ENCODE results near the gene AWAT2.

DNA sequence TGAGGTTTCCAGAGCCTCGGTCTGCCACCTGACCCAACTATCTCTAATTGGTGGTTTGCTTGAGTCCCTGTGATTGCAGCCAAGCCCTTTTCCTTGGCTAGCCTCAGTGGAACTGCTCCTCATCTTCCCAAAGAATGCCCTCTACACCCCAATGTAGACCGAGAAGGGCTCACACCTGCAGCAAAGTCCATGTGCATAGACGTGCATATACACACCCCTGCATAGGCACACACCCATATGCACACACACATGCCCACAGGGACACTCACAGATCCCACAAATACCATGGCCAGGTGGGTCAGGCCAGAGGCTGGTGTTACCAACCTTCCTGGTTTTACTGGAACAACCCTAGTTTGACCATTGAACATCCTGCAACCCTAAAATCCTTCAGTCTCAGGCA, 332 bp downstream of the AWAT2 start:
- TF ChIP-seq OSR1 (CRISPR knock-in tag; IDR thresholded peaks at IDR 0.05), result no peak
- TF ChIP-seq RARB (CRISPR knock-in tag; IDR thresholded peaks at IDR 0.05), result no peak
- no peak for TF ChIP-seq ZFP3 (CRISPR knock-in tag; IDR thresholded peaks at IDR 0.05)
- no peak for TF ChIP-seq ZNF8 (CRISPR knock-in tag; IDR thresholded peaks at IDR 0.05)
- TF ChIP-seq, protein P1, sequence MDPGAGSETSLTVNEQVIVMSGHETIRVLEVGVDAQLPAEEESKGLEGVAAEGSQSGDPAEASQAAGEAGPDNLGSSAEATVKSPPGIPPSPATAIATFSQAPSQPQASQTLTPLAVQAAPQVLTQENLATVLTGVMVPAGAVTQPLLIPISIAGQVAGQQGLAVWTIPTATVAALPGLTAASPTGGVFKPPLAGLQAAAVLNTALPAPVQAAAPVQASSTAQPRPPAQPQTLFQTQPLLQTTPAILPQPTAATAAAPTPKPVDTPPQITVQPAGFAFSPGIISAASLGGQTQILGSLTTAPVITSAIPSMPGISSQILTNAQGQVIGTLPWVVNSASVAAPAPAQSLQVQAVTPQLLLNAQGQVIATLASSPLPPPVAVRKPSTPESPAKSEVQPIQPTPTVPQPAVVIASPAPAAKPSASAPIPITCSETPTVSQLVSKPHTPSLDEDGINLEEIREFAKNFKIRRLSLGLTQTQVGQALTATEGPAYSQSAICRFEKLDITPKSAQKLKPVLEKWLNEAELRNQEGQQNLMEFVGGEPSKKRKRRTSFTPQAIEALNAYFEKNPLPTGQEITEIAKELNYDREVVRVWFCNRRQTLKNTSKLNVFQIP (CRISPR knock-in tag; IDR thresholded peaks at IDR 0.05; ENCODE audit: borderline replicate concordance, low read depth), result no peak
- TF ChIP-seq ARNTL (CRISPR knock-in tag; IDR thresholded peaks at IDR 0.05; ENCODE audit: borderline replicate concordance, low read depth), result no peak
- TF ChIP-seq, protein P2, sequence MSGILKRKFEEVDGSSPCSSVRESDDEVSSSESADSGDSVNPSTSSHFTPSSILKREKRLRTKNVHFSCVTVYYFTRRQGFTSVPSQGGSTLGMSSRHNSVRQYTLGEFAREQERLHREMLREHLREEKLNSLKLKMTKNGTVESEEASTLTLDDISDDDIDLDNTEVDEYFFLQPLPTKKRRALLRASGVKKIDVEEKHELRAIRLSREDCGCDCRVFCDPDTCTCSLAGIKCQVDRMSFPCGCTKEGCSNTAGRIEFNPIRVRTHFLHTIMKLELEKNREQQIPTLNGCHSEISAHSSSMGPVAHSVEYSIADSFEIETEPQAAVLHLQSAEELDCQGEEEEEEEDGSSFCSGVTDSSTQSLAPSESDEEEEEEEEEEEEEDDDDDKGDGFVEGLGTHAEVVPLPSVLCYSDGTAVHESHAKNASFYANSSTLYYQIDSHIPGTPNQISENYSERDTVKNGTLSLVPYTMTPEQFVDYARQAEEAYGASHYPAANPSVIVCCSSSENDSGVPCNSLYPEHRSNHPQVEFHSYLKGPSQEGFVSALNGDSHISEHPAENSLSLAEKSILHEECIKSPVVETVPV (CRISPR knock-in tag; IDR thresholded peaks at IDR 0.05), result no peak
- TF ChIP-seq SNAI2 (CRISPR knock-in tag; IDR thresholded peaks at IDR 0.05), result no peak
- TF ChIP-seq, protein P3, sequence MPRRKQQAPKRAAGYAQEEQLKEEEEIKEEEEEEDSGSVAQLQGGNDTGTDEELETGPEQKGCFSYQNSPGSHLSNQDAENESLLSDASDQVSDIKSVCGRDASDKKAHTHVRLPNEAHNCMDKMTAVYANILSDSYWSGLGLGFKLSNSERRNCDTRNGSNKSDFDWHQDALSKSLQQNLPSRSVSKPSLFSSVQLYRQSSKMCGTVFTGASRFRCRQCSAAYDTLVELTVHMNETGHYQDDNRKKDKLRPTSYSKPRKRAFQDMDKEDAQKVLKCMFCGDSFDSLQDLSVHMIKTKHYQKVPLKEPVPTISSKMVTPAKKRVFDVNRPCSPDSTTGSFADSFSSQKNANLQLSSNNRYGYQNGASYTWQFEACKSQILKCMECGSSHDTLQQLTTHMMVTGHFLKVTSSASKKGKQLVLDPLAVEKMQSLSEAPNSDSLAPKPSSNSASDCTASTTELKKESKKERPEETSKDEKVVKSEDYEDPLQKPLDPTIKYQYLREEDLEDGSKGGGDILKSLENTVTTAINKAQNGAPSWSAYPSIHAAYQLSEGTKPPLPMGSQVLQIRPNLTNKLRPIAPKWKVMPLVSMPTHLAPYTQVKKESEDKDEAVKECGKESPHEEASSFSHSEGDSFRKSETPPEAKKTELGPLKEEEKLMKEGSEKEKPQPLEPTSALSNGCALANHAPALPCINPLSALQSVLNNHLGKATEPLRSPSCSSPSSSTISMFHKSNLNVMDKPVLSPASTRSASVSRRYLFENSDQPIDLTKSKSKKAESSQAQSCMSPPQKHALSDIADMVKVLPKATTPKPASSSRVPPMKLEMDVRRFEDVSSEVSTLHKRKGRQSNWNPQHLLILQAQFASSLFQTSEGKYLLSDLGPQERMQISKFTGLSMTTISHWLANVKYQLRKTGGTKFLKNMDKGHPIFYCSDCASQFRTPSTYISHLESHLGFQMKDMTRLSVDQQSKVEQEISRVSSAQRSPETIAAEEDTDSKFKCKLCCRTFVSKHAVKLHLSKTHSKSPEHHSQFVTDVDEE (CRISPR knock-in tag; IDR thresholded peaks at IDR 0.05), result no peak
- TF ChIP-seq, protein P4, sequence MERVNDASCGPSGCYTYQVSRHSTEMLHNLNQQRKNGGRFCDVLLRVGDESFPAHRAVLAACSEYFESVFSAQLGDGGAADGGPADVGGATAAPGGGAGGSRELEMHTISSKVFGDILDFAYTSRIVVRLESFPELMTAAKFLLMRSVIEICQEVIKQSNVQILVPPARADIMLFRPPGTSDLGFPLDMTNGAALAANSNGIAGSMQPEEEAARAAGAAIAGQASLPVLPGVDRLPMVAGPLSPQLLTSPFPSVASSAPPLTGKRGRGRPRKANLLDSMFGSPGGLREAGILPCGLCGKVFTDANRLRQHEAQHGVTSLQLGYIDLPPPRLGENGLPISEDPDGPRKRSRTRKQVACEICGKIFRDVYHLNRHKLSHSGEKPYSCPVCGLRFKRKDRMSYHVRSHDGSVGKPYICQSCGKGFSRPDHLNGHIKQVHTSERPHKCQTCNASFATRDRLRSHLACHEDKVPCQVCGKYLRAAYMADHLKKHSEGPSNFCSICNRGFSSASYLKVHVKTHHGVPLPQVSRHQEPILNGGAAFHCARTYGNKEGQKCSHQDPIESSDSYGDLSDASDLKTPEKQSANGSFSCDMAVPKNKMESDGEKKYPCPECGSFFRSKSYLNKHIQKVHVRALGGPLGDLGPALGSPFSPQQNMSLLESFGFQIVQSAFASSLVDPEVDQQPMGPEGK (CRISPR knock-in tag; IDR thresholded peaks at IDR 0.05; ENCODE audit: borderline replicate concordance), result no peak
- TF ChIP-seq, protein P5, sequence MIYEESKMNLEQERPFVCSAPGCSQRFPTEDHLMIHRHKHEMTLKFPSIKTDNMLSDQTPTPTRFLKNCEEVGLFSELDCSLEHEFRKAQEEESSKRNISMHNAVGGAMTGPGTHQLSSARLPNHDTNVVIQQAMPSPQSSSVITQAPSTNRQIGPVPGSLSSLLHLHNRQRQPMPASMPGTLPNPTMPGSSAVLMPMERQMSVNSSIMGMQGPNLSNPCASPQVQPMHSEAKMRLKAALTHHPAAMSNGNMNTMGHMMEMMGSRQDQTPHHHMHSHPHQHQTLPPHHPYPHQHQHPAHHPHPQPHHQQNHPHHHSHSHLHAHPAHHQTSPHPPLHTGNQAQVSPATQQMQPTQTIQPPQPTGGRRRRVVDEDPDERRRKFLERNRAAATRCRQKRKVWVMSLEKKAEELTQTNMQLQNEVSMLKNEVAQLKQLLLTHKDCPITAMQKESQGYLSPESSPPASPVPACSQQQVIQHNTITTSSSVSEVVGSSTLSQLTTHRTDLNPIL (CRISPR knock-in tag; IDR thresholded peaks at IDR 0.05; ENCODE audit: low read depth), result no peak
- no peak for TF ChIP-seq ISL1 (CRISPR knock-in tag; IDR thresholded peaks at IDR 0.05)
- TF ChIP-seq ZC3H10 (CRISPR knock-in tag; IDR thresholded peaks at IDR 0.05), result no peak
